ENCODE data around the gene SCFD2.

DNA sequence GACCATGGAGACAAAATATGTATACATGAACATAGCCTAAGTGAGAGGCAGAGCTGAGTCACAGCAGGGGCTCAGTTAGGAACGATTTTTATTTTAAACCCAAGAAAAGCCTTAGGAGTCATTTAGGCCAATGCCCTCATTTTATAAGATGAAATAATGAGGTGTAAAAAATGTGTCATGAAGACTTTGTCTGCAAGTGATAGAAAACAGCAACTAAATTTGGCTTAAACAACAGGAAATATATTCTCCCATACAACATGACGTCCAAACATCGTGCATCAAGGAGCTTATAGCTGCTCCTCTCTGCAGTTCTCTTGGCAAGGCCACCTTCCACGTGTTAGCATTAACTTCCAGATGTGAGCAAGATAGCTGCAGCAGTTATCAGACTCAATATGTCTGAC lies 16.8 kb downstream of the SCFD2 start:
- TF ChIP-seq CTCF (conservative IDR thresholded peaks at IDR 0.05) (no peak), EZH2 (IDR thresholded peaks at IDR 0.05; ENCODE audit: low read depth) (no peak)

Measured in PC-9 (cell line).